H1 (cell line): ENCODE measurements around the gene SLC24A3. TPM values are rescaled to one million over a fixed set of nuclear protein-coding genes. Genes with fewer than 3 reads are reported as not detected.
A peak's percentile ranks its signal among the peaks of the same experiment; 100 is the strongest.

ENCODE experiments used
- CTCF ChIA-PET: fragments of 300-600 bp; sonication (Branson Sonifier 250); formaldehyde crosslinking; loops from one replicate; lab custom pipeline; 2021; ENCODE audit not compliant: partially characterized antibody; lab: Charles Lee
- POLR2A ChIA-PET: fragments of 300-600 bp; sonication (Branson Sonifier 250); formaldehyde crosslinking; loops from one replicate; lab custom pipeline; 2021; ENCODE audit warnings: inconsistent platforms; ENCODE audit not compliant: partially characterized antibody; lab: Charles Lee
- DNase-seq, 2 experiments: peaks; one replicate each; pipeline versions ENCODE4 v3.0.0 to v3.0.0-alpha.2; 2010 to 2022; ENCODE audit warnings: low spot score in 2 of 2, low read depth in 1 of 2, mixed read lengths in 1 of 2
- FAIRE-seq: peaks from 2 replicates; lab custom pipeline; 2011; peaks lifted over from hg19 to GRCh38; lab: Jason Lieb, UNC
- H2AFZ ChIP-seq: 2 replicates; pipeline ENCODE4 v1.8.1; 2012; ENCODE audit warnings: low read length, inconsistent platforms
- H2AK5ac ChIP-seq: 2 replicates; pipeline ENCODE4 v1.6.1; 2013; ENCODE audit warnings: low read depth, low read length
- H2BK120ac ChIP-seq: replicated peaks from 2 replicates; pipeline ENCODE3; 2013; ENCODE audit warnings: low read depth, low read length, inconsistent platforms
- H2BK12ac ChIP-seq: 2 replicates; pipeline ENCODE4 v1.6.1; 2013; ENCODE audit warnings: low read depth, low read length
- H2BK15ac ChIP-seq: 2 replicates; pipeline ENCODE4 v1.6.1; 2013; ENCODE audit warnings: low read length
- H2BK20ac ChIP-seq: 2 replicates; pipeline ENCODE4 v1.6.1; 2013; ENCODE audit warnings: low read length
- H2BK5ac ChIP-seq: 2 replicates; pipeline ENCODE4 v1.6.1; 2013; ENCODE audit warnings: low read depth, low read length
- H3K14ac ChIP-seq: 2 replicates; pipeline ENCODE4 v1.6.1; 2013; ENCODE audit warnings: inconsistent platforms; ENCODE audit not compliant: insufficient read length
- H3K18ac ChIP-seq: 2 replicates; pipeline ENCODE4 v1.6.1; 2013; ENCODE audit warnings: low read length; ENCODE audit errors: extremely low read depth
- H3K23ac ChIP-seq: 2 replicates; pipeline ENCODE4 v1.6.1; 2013; ENCODE audit warnings: inconsistent platforms; ENCODE audit not compliant: insufficient read length
- H3K23me2 ChIP-seq: 2 replicates; pipeline ENCODE4 v1.6.1; 2013; ENCODE audit warnings: low read depth, low read length
- H3K27ac ChIP-seq: 2 replicates; pipeline ENCODE4 v1.6.1; 2011; ENCODE audit warnings: low read depth, low read length, inconsistent platforms
- H3K27me3 ChIP-seq, 4 experiments: replicated peaks in 1 of 4; 1 replicate in 1 of 4; 2 replicates in 3 of 4; pipeline versions ENCODE4 v1.6.1 to v1.8.1; 2011 to 2013; ENCODE audit warnings: low read length in 3 of 4, mild to moderate bottlenecking in 3 of 4, inconsistent platforms in 2 of 4, mixed read lengths in 2 of 4, moderate library complexity in 1 of 4; ENCODE audit not compliant: control insufficient read depth in 3 of 4, insufficient read depth in 3 of 4; ENCODE audit errors: extremely low read depth in 1 of 4
- H3K36me3 ChIP-seq, 4 experiments: 2 replicates each; pipeline versions ENCODE4 v1.6.1 to v1.8.1; 2011 to 2013; ENCODE audit warnings: mild to moderate bottlenecking in 4 of 4, low read length in 3 of 4, moderate library complexity in 2 of 4, control low read depth in 1 of 4, inconsistent platforms in 1 of 4; ENCODE audit not compliant: insufficient read depth in 4 of 4, control insufficient read depth in 2 of 4
- H3K4ac ChIP-seq: replicated peaks from 2 replicates; pipeline ENCODE3; 2013; ENCODE audit warnings: low read length, low read depth, mixed read lengths, inconsistent platforms; ENCODE audit not compliant: insufficient read length
- H3K4me1 ChIP-seq, 4 experiments: replicated peaks in 1 of 4; 1 replicate in 1 of 4; 2 replicates in 3 of 4; pipeline versions ENCODE4 v1.6.1 to v1.8.1; 2011 to 2013; ENCODE audit warnings: low read length in 3 of 4, inconsistent platforms in 2 of 4, mixed read lengths in 1 of 4; ENCODE audit not compliant: insufficient read depth in 4 of 4, control insufficient read depth in 3 of 4
- H3K4me2 ChIP-seq, 2 experiments: 2 replicates each; pipeline versions ENCODE4 v1.6.1 to v1.8.1; 2011 to 2013; ENCODE audit warnings: low read depth in 2 of 2, low read length in 2 of 2, control low read depth in 1 of 2, inconsistent platforms in 1 of 2, mild to moderate bottlenecking in 1 of 2; ENCODE audit not compliant: insufficient read depth in 1 of 2
- H3K4me3 ChIP-seq, 4 experiments: fragments of 200-600, 300-600 bp in 1 of 4; sonication (generic), shearing (Covaris generic), sonication (Bioruptor Twin) in 1 of 4; 2 replicates each; pipeline versions ENCODE4 v1.5.1 to v1.8.1; 2011 to 2016; ENCODE audit warnings: low read length in 4 of 4, low read depth in 3 of 4, control low read depth in 2 of 4, inconsistent platforms in 2 of 4, mild to moderate bottlenecking in 2 of 4, mixed read lengths in 1 of 4, moderate library complexity in 1 of 4; ENCODE audit not compliant: insufficient read depth in 2 of 4; ENCODE audit errors: extremely low read depth in 1 of 4
- H3K56ac ChIP-seq: replicated peaks from 2 replicates; pipeline ENCODE3; 2013; ENCODE audit warnings: low read depth, mild to moderate bottlenecking, mixed read lengths, low read length, inconsistent platforms; ENCODE audit not compliant: insufficient read length
- H3K79me1 ChIP-seq: 2 replicates; pipeline ENCODE4 v1.6.1; 2013; ENCODE audit warnings: low read depth, low read length, control low read depth
- H3K79me2 ChIP-seq, 2 experiments: 2 replicates each; pipeline versions ENCODE4 v1.6.1 to v1.8.1; 2012 to 2013; ENCODE audit warnings: low read length in 2 of 2, mild to moderate bottlenecking in 2 of 2, inconsistent platforms in 1 of 2; ENCODE audit not compliant: insufficient read depth in 2 of 2, control insufficient read depth in 1 of 2
- H3K9ac ChIP-seq, 4 experiments: replicated peaks in 1 of 4; 1 replicate in 1 of 4; 2 replicates in 3 of 4; pipeline versions ENCODE4 v1.6.1 to v1.8.1; 2011 to 2013; ENCODE audit warnings: low read depth in 3 of 4, low read length in 3 of 4, control low read depth in 2 of 4, mild to moderate bottlenecking in 2 of 4, moderate library complexity in 2 of 4, inconsistent platforms in 1 of 4; ENCODE audit errors: extremely low read depth in 1 of 4
- H3K9me3 ChIP-seq, 2 experiments: 2 replicates each; pipeline versions ENCODE4 v1.6.1 to v1.8.1; 2012 to 2013; ENCODE audit warnings: mild to moderate bottlenecking in 2 of 2, moderate library complexity in 2 of 2, control low read depth in 1 of 2, inconsistent platforms in 1 of 2, low read depth in 1 of 2, low read length in 1 of 2, mixed read lengths in 1 of 2; ENCODE audit not compliant: insufficient read depth in 2 of 2
- H4K20me1 ChIP-seq, 2 experiments: replicated peaks in 1 of 2; 2 replicates each; pipeline versions ENCODE3 to v1.8.1; 2011 to 2013; ENCODE audit warnings: inconsistent platforms in 2 of 2, low read length in 2 of 2, mild to moderate bottlenecking in 1 of 2; ENCODE audit not compliant: insufficient read depth in 2 of 2, control insufficient read depth in 1 of 2
- H4K5ac ChIP-seq: 2 replicates; pipeline ENCODE4 v1.6.1; 2013; ENCODE audit warnings: low read length, low read depth, mixed read lengths, inconsistent platforms; ENCODE audit not compliant: insufficient read length
- H4K8ac ChIP-seq: 2 replicates; pipeline ENCODE4 v1.8.0; 2013; ENCODE audit warnings: mild to moderate bottlenecking, moderate library complexity, low read length, inconsistent platforms; ENCODE audit not compliant: insufficient read depth; ENCODE audit errors: extremely low read depth
- H4K91ac ChIP-seq: replicated peaks from 2 replicates; pipeline ENCODE3; 2013; ENCODE audit warnings: low read length, mixed read lengths, inconsistent platforms; ENCODE audit not compliant: insufficient read length
- ASH2L ChIP-seq: fragments of 200-600, 300-600 bp; sonication (generic); IDR thresholded peaks from one replicate; pipeline ENCODE4 v1.7.1; 2017; ENCODE audit warnings: low read length
- CEBPB ChIP-seq: IDR thresholded peaks from 2 replicates; pipeline ENCODE4 v1.6.1; 2012; ENCODE audit warnings: low read depth, low read length
- E2F6 ChIP-seq: IDR thresholded peaks from 2 replicates; pipeline ENCODE4 v1.6.1; 2012; ENCODE audit warnings: inconsistent platforms
- EGR1 ChIP-seq: IDR thresholded peaks from 2 replicates; pipeline ENCODE4 v1.6.1; 2011; ENCODE audit warnings: low read depth, low read length, borderline replicate concordance
- EP300 ChIP-seq, 2 experiments: IDR thresholded peaks; 1 replicate in 1 of 2; 2 replicates in 1 of 2; pipeline ENCODE4 v1.6.1; 2011 to 2012; ENCODE audit warnings: low read depth in 2 of 2, low read length in 2 of 2, mild to moderate bottlenecking in 2 of 2, borderline replicate concordance in 1 of 2, inconsistent platforms in 1 of 2, moderate library complexity in 1 of 2
- GTF2F1 ChIP-seq: IDR thresholded peaks from 2 replicates; pipeline ENCODE4 v1.6.1; 2012; ENCODE audit warnings: low read depth, low read length, improper control_type of control experiment, borderline replicate concordance
- HDAC6 ChIP-seq: IDR thresholded peaks from one replicate; pipeline ENCODE4 v1.7.1; 2012; ENCODE audit warnings: low read depth, mild to moderate bottlenecking, inconsistent platforms, low read length, moderate library complexity
- RFX5 ChIP-seq: IDR thresholded peaks from 2 replicates; pipeline ENCODE4 v1.6.1; 2011; ENCODE audit warnings: low read depth, low read length, improper control_type of control experiment, borderline replicate concordance
- SIX5 ChIP-seq: IDR thresholded peaks from 2 replicates; pipeline ENCODE4 v1.6.1; 2011; ENCODE audit warnings: mild to moderate bottlenecking, low read depth, low read length
- SP1 ChIP-seq: IDR thresholded peaks from 2 replicates; pipeline ENCODE4 v1.6.1; 2011; ENCODE audit warnings: low read depth, low read length
- WGBS, 2 experiments: shearing (Covaris generic) in 1 of 2; methylation state at CpG; one replicate each; pipeline versions ENCODE4 v1.1.6 to v1.1.7; 2013 to 2015; ENCODE audit warnings: low lambda C conversion rate in 2 of 2, mixed read lengths in 2 of 2, inconsistent platforms in 1 of 2, low coverage in 1 of 2, missing lambda C conversion rate in 1 of 2; ENCODE audit not compliant: insufficient replicate concordance in 2 of 2, insufficient coverage in 1 of 2, insufficient read length in 1 of 2; ENCODE audit errors: extremely low coverage in 1 of 2, missing lambda C conversion rate in 1 of 2; 5-methylcytosine and 5-hydroxymethylcytosine counted together
- polyA plus RNA-seq, 7 experiments: library from polyadenylated mRNA; depleted of rRNA in 3 of 7; stranded (reverse) in 5 of 7; unstranded in 2 of 7; fragments of >200 nt in 5 of 7; fragments of 200-250 nt in 2 of 7; gene quantifications; 1 replicate in 5 of 7; 2 replicates in 1 of 7; 4 replicates in 1 of 7; pipeline versions ENCODE4 v1.2.1 to v1.2.3, GENCODE V29; 2011 to 2013; ENCODE audit warnings: missing spikeins in 2 of 7, mixed read lengths in 2 of 7
- total RNA-seq: library from RNA; stranded (reverse); fragmentation: NEBNext Ultra II Directional; extraction: Animal tissue kit (Norgen Biotek cat#: 25700); gene quantifications from 2 replicates; pipeline ENCODE4 v1.2.1, GENCODE V29; 2021
- TF ChIP-seq, protein P1 (sequence below): IDR thresholded peaks from 2 replicates; pipeline ENCODE4 v1.6.1; 2011; ENCODE audit warnings: low read depth, mild to moderate bottlenecking, low read length; ENCODE audit not compliant: insufficient read depth

The SLC24A3 gene
- total and polyA plus RNA-seq, 2 of the 8 experiments (the other 6 are each of a cell fraction or from before 2014, with no cell fraction given), result 4.5 to 6.3 TPM

DNA sequence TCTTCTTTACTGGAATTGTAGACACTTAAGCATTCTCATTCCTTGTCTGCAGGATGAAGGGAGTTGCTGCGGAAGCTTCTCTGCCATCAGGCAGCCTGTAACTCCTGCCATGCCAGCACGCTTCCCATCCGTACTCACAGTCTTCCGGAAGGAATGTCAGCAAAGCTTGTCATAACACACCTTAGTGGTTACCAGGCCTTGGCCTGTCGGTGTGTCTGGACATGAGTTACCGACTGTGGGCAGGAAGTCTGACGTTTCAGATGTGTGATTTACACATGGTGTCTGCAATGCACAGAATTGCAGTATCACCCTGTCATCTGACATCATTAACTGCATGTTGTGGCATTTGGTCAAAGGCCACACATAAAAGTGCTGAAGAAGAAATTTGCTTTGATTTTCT lies 102.2 kb downstream of the SLC24A3 start:
- ChIA-PET POLR2A (no interaction called here), CTCF (no interaction called here)
- WGBS, 2 experiments, result 92% methylated on average over 7 of the region's 7 CpGs; no CpG with 5 or more reads in 1 of the 2 experiments
- Histone ChIP-seq H3K27ac (no peak overlapping the region), H3K23me2 (no peaks in the 10 kb centered on the region), H3K9ac (no peak overlapping the region), H3K23ac (no peak overlapping the region), H2AK5ac (no peak overlapping the region), H3K36me3 (no peaks in the 10 kb centered on the region), H3K27me3 (no peaks in the 10 kb centered on the region), H2BK20ac (no peak overlapping the region), H2BK15ac (no peak overlapping the region), H3K18ac (no peak overlapping the region), H2AFZ (no peak overlapping the region), H3K79me2 (no peaks in the 10 kb centered on the region), H3K9me3 (no peaks in the 10 kb centered on the region), H3K4me2 (no peak overlapping the region), H2BK12ac (peak overlapping the region; percentile 63; the same call in 1 of the 2 replicates), H3K4ac (no peak overlapping the region), H4K91ac (no peak overlapping the region), H3K14ac (no peak overlapping the region), H3K4me3 (no peak overlapping the region), H2BK5ac (no peak overlapping the region; the same call in 1 of the 2 replicates), H4K8ac (no peak overlapping the region), H3K56ac (no peak overlapping the region), H3K4me1 (no peaks in the 10 kb centered on the region), H4K5ac (no peak overlapping the region), H4K20me1 (no peaks in the 10 kb centered on the region), H2BK120ac (no peak overlapping the region), H3K79me1 (no peaks in the 10 kb centered on the region)
- FAIRE-seq, result no peak
- TF ChIP-seq CEBPB, result no peak
- TF ChIP-seq GTF2F1, result no peak
- TF ChIP-seq ASH2L, result no peak
- TF ChIP-seq, protein P1, sequence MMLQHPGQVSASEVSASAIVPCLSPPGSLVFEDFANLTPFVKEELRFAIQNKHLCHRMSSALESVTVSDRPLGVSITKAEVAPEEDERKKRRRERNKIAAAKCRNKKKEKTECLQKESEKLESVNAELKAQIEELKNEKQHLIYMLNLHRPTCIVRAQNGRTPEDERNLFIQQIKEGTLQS, result no peak
- no peak for TF ChIP-seq SIX5
- no peak for TF ChIP-seq E2F6
- no peak for TF ChIP-seq EGR1
- TF ChIP-seq EP300 (IDR thresholded peaks at IDR 0.05; ENCODE audit: borderline replicate concordance in 1 of 2, low read depth in 2 of 2, low read length in 2 of 2), result no peak
- no peak for TF ChIP-seq SP1
- no peak for TF ChIP-seq RFX5
- no peak for TF ChIP-seq HDAC6
- no peak for DNase-seq
